Neural progenitor cell (in vitro differentiated cells): ENCODE results near the gene LCE3B.

ENCODE experiments used
- EZH2 ChIP-seq: fragments of 200-600 bp; sonication (generic); IDR thresholded peaks from 2 replicates; pipeline ENCODE4 v1.6.1; 2017; ENCODE audit warnings: antibody characterized with exemption, mild to moderate bottlenecking, moderate library complexity
- EZH2phosphoT487 ChIP-seq: fragments of 200-600 bp; sonication (generic); IDR thresholded peaks from 2 replicates; pipeline ENCODE4 v1.6.1; 2017; ENCODE audit warnings: antibody characterized with exemption
- TF ChIP-seq, protein P1 (sequence below): fragments of 200-600 bp; sonication (generic); IDR thresholded peaks from 2 replicates; pipeline ENCODE4 v1.5.1; 2017; ENCODE audit warnings: antibody characterized with exemption, mild to moderate bottlenecking

GRCh38 chr1:152565535-152566215, 47.9 kb upstream of the LCE3B start:
- TF ChIP-seq EZH2phosphoT487, result no peak
- TF ChIP-seq, protein P1, sequence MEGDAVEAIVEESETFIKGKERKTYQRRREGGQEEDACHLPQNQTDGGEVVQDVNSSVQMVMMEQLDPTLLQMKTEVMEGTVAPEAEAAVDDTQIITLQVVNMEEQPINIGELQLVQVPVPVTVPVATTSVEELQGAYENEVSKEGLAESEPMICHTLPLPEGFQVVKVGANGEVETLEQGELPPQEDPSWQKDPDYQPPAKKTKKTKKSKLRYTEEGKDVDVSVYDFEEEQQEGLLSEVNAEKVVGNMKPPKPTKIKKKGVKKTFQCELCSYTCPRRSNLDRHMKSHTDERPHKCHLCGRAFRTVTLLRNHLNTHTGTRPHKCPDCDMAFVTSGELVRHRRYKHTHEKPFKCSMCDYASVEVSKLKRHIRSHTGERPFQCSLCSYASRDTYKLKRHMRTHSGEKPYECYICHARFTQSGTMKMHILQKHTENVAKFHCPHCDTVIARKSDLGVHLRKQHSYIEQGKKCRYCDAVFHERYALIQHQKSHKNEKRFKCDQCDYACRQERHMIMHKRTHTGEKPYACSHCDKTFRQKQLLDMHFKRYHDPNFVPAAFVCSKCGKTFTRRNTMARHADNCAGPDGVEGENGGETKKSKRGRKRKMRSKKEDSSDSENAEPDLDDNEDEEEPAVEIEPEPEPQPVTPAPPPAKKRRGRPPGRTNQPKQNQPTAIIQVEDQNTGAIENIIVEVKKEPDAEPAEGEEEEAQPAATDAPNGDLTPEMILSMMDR, result no peak
- no peak for TF ChIP-seq EZH2
